ENCODE data around the gene AKAP11.

The AKAP11 gene

GRCh38 chr13:42355092-42355485 lies 83.1 kb downstream of the AKAP11 start:
- H3K4me3 Mint-ChIP-seq, result no peak overlapping the region
- TF ChIP-seq, protein P1, sequence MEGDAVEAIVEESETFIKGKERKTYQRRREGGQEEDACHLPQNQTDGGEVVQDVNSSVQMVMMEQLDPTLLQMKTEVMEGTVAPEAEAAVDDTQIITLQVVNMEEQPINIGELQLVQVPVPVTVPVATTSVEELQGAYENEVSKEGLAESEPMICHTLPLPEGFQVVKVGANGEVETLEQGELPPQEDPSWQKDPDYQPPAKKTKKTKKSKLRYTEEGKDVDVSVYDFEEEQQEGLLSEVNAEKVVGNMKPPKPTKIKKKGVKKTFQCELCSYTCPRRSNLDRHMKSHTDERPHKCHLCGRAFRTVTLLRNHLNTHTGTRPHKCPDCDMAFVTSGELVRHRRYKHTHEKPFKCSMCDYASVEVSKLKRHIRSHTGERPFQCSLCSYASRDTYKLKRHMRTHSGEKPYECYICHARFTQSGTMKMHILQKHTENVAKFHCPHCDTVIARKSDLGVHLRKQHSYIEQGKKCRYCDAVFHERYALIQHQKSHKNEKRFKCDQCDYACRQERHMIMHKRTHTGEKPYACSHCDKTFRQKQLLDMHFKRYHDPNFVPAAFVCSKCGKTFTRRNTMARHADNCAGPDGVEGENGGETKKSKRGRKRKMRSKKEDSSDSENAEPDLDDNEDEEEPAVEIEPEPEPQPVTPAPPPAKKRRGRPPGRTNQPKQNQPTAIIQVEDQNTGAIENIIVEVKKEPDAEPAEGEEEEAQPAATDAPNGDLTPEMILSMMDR (IDR thresholded peaks at IDR 0.05), result no peak
- no peaks in the 10 kb centered on the region for H3K9me3 Mint-ChIP-seq
- H3K36me3 Mint-ChIP-seq (ENCODE audit: low read depth), result no peaks in the 10 kb centered on the region
- H3K27ac Mint-ChIP-seq, result peak overlapping the region; percentile 94
- H3K4me1 Mint-ChIP-seq, result peaks cover 12% of the 10 kb centered on the region
- no peaks in the 10 kb centered on the region for H3K27me3 Mint-ChIP-seq (ENCODE audit: low read depth, poor library complexity)
- DNase-seq, result no peak

GRCh38 chr13:42355491-42356183 lies 83.7 kb downstream of the AKAP11 start:
- no peak overlapping the region for H3K4me3 Mint-ChIP-seq

GRCh38 chr13:42356184-42356575 lies 84.2 kb downstream of the AKAP11 start:
- Mint-ChIP-seq H3K9me3 (no peaks in the 10 kb centered on the region), H3K4me1 (peaks cover 12% of the 10 kb centered on the region), H3K27me3 (ENCODE audit: low read depth, poor library complexity) (no peaks in the 10 kb centered on the region), H3K36me3 (ENCODE audit: low read depth) (no peaks in the 10 kb centered on the region), H3K4me3 (no peak overlapping the region), H3K27ac (no peak overlapping the region)
- TF ChIP-seq, protein P1 (IDR thresholded peaks at IDR 0.05), result no peak
- no peak for DNase-seq

More at GRCh38 chr13:42355491-42356183, 83.7 kb downstream of the AKAP11 start:
- Mint-ChIP-seq H3K4me1 (peaks cover 12% of the 10 kb centered on the region), H3K36me3 (ENCODE audit: low read depth) (no peaks in the 10 kb centered on the region), H3K27ac (no peak overlapping the region), H3K9me3 (no peaks in the 10 kb centered on the region), H3K27me3 (ENCODE audit: low read depth, poor library complexity) (no peaks in the 10 kb centered on the region)
- TF ChIP-seq, protein P1 (IDR thresholded peaks at IDR 0.05), result no peak
- no peak for DNase-seq

DNA sequence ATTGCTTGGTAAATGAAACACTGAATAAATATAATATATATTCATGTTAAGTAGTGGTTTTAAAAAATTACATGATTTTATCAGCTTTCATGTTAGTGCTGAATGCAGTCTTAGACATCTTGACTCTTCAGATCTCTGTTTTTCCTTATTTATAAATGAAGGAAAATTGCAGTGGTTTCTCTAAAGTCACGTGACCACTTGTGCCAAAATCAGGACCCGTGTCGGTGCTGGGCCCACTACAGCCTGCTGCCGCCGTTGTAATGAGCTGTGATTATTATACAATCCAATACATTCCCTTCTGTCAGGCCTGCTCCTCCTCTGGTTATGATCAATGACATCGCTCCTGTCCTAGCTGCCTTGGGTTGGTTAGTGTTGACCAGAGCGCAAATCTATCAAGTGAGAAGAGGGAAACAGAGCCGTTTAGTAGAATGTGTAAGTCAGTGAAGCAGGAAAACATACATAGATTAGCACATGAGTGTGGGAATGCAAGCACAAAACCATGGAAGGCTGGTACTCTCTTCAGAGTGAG lies 88.2 kb downstream of the AKAP11 start:
- Mint-ChIP-seq H3K9me3 (no peaks in the 10 kb centered on the region), H3K4me3 (no peak overlapping the region), H3K27ac (no peak overlapping the region), H3K27me3 (ENCODE audit: low read depth, poor library complexity) (no peaks in the 10 kb centered on the region), H3K36me3 (ENCODE audit: low read depth) (no peaks in the 10 kb centered on the region), H3K4me1 (peaks cover 13% of the 10 kb centered on the region)
- DNase-seq, result no peak
- TF ChIP-seq, protein P1 (IDR thresholded peaks at IDR 0.05), result no peak

- H3K27ac Mint-ChIP-seq, result no peak overlapping the region
- no peaks in the 10 kb centered on the region for H3K36me3 Mint-ChIP-seq (ENCODE audit: low read depth)
- H3K4me3 Mint-ChIP-seq, result no peak overlapping the region
- DNase-seq, result no peak
- TF ChIP-seq, protein P1 (IDR thresholded peaks at IDR 0.05), result no peak
- H3K4me1 Mint-ChIP-seq, result peaks cover 9% of the 10 kb centered on the region
- H3K9me3 Mint-ChIP-seq, result no peaks in the 10 kb centered on the region
- no peaks in the 10 kb centered on the region for H3K27me3 Mint-ChIP-seq (ENCODE audit: low read depth, poor library complexity)
Measured at GRCh38 chr13:42361701-42362100, 89.7 kb downstream of the AKAP11 start.

Measured in nephron progenitor cell (in vitro differentiated cells).